Smooth muscle cell (in vitro differentiated cells): ENCODE results near the gene SPATA22. TPM values are rescaled to one million over a fixed set of nuclear protein-coding genes. Genes with fewer than 3 reads are reported as not detected.
"Not testable (repeated sequence)": the region's sequence is repeated elsewhere in the genome, so short reads cannot be mapped to it uniquely, and the experiment has no call there.

Experiments used
- DNase-seq: peaks from one replicate; lab custom pipeline; 2025; ENCODE audit not compliant: unreplicated experiment; lab: John Stamatoyannopoulos, UW
- H2AFZ ChIP-seq: fragments of 200-600 bp; sonication (generic); 2 replicates; pipeline ENCODE4 v1.6.0; 2016; ENCODE audit warnings: antibody characterized with exemption, low read depth, mild to moderate bottlenecking
- H3F3A ChIP-seq: fragments of 200-600 bp; sonication (generic); 2 replicates; pipeline ENCODE4 v1.6.0; 2017; ENCODE audit warnings: antibody characterized with exemption, low read depth
- H3K27ac ChIP-seq: fragments of 200-600 bp; sonication (generic); 2 replicates; pipeline ENCODE4 v1.5.1; 2016; ENCODE audit warnings: low read depth, mild to moderate bottlenecking
- H3K27me3 ChIP-seq: fragments of 200-600 bp; sonication (generic); 2 replicates; pipeline ENCODE4 v1.6.1; 2016; ENCODE audit warnings: low read depth, mild to moderate bottlenecking
- H3K36me3 ChIP-seq: fragments of 200-600 bp; sonication (generic); 2 replicates; pipeline ENCODE4 v1.5.1; 2016; ENCODE audit warnings: low read depth
- H3K4me1 ChIP-seq: fragments of 200-600 bp; sonication (generic); 2 replicates; pipeline ENCODE4 v1.5.1; 2016; ENCODE audit warnings: low read depth
- H3K4me2 ChIP-seq: fragments of 200-600 bp; sonication (generic); 2 replicates; pipeline ENCODE4 v1.6.0; 2016; ENCODE audit warnings: mild to moderate bottlenecking
- H3K4me3 ChIP-seq: fragments of 200-600 bp; sonication (generic); 2 replicates; pipeline ENCODE4 v1.5.1; 2016; ENCODE audit warnings: mild to moderate bottlenecking
- H3K79me2 ChIP-seq: fragments of 200-600 bp; sonication (generic); 2 replicates; pipeline ENCODE4 v1.6.0; 2016; ENCODE audit warnings: low read depth, mild to moderate bottlenecking
- H3K9ac ChIP-seq: fragments of 200-600 bp; sonication (generic); 2 replicates; pipeline ENCODE4 v1.6.0; 2016; ENCODE audit warnings: low read depth
- H3K9me3 ChIP-seq: fragments of 200-600 bp; sonication (generic); replicated peaks from 2 replicates; pipeline ENCODE4 v1.5.1; 2016; ENCODE audit warnings: low read depth
- H4K20me1 ChIP-seq: fragments of 200-600 bp; sonication (generic); 2 replicates; pipeline ENCODE4 v1.6.0; 2016; ENCODE audit warnings: low read depth
- CTCF ChIP-seq: fragments of 200-600 bp; sonication (generic); IDR thresholded peaks from 2 replicates; pipeline ENCODE4 v1.5.1; 2017; ENCODE audit warnings: borderline replicate concordance, mild to moderate bottlenecking, antibody characterized with exemption; ENCODE audit not compliant: insufficient read depth, poor library complexity, severe bottlenecking
- WGBS: methylation state at CpG from one replicate; pipeline ENCODE4 v1.1.7; 2016; ENCODE audit warnings: low lambda C conversion rate; 5-methylcytosine and 5-hydroxymethylcytosine counted together
- polyA plus RNA-seq: library from polyadenylated mRNA; unstranded; fragments of >200 nt; fragmentation: Nextera tagmentation; extraction: Ambion mirVana; gene quantifications from 2 replicates; pipeline ENCODE4 v1.2.1, GENCODE V29; 2016
- total RNA-seq: library from RNA; depleted of rRNA; stranded (reverse); fragments of >200 nt; gene quantifications from 2 replicates; pipeline ENCODE4 v1.2.3, GENCODE V29; 2014

Gene SPATA22
- total and polyA plus RNA-seq, 2 experiments from 2014 or later, result not detected

GRCh38 chr17:3418222-3418621 is 53.4 kb downstream of the SPATA22 start:
- WGBS, result 24% methylated on average over 2 of the region's 2 CpGs
- Histone ChIP-seq H3K27me3 (no peaks in the 10 kb centered on the region), H3K36me3 (no peaks in the 10 kb centered on the region), H3K79me2 (no peaks in the 10 kb centered on the region), H3F3A (no peaks in the 10 kb centered on the region), H4K20me1 (no peaks in the 10 kb centered on the region), H3K4me1 (no peaks in the 10 kb centered on the region), H2AFZ (no peak overlapping the region), H3K27ac (no peak overlapping the region), H3K9me3 (no peaks in the 10 kb centered on the region), H3K4me2 (no peak overlapping the region), H3K9ac (no peak overlapping the region), H3K4me3 (no peak overlapping the region)
- no peak for TF ChIP-seq CTCF
- no peak for DNase-seq

- 71% methylated on average over 5 of the region's 5 CpGs for WGBS
- Histone ChIP-seq H3F3A (no peaks in the 10 kb centered on the region), H3K79me2 (no peaks in the 10 kb centered on the region), H3K9ac (no peak overlapping the region), H3K36me3 (no peaks in the 10 kb centered on the region), H3K4me3 (no peak overlapping the region), H4K20me1 (no peaks in the 10 kb centered on the region), H2AFZ (no peak overlapping the region), H3K4me2 (no peak overlapping the region), H3K27ac (no peak overlapping the region), H3K4me1 (no peaks in the 10 kb centered on the region), H3K9me3 (no peaks in the 10 kb centered on the region), H3K27me3 (no peaks in the 10 kb centered on the region)
- no peak for TF ChIP-seq CTCF
- DNase-seq, result no peak
Observed at GRCh38 chr17:3415610-3416009, 56.0 kb downstream of the SPATA22 start.

GRCh38 chr17:3412216-3412615 is 59.4 kb downstream of the SPATA22 start:
- not testable (repeated sequence) for H3K9me3 ChIP-seq, DNase-seq, H3K27me3 ChIP-seq, H3K4me2 ChIP-seq, H3K9ac ChIP-seq, H3K79me2 ChIP-seq, H4K20me1 ChIP-seq, H3K4me3 ChIP-seq, H2AFZ ChIP-seq, H3F3A ChIP-seq, H3K4me1 ChIP-seq, H3K27ac ChIP-seq, H3K36me3 ChIP-seq
- WGBS, result 46% methylated on average over 5 of the region's 16 CpGs

DNA sequence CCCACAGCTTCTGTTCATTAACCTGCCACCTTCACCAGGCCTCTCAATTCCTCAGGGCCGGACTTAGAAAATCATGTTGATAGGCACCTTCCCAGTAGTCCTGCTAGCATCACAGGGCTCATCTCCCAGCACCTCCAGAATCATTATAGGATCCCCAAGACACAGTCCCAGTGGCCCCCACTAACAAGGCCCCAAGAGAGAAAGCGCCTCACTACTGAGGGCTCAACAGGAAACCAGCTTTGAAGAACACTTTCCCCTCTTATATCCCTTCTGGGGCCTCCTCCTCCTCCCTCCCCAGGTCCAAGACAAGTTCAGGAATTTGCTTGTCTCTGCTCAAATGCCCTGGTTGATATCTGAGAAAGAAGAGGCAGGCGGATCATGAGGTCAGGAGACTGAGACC is 60.5 kb downstream of the SPATA22 start, which contains the start of gene OR3A3:
Gene OR3A3 (plus strand): TSS at position 301 of the 400 bp plus-strand sequence.
- Histone ChIP-seq H3F3A (no peaks in the 10 kb centered on the region), H3K27ac (no peak within 1 kb of the TSS), H3K9me3 (peaks cover 11% of the 10 kb centered on the region), H4K20me1 (no peaks in the 10 kb centered on the region), H3K79me2 (no peaks in the 10 kb centered on the region), H3K4me2 (no peak within 1 kb of the TSS), H3K4me3 (no peak within 1 kb of the TSS), H2AFZ (no peak within 1 kb of the TSS), H3K27me3 (no peaks in the 10 kb centered on the region), H3K9ac (no peak within 1 kb of the TSS), H3K4me1 (no peaks in the 10 kb centered on the region), H3K36me3 (no peaks in the 10 kb centered on the region)
- WGBS, result 82% methylated on average over 3 of the region's 3 CpGs
- TF ChIP-seq CTCF, result no peak
- no peak for DNase-seq

- not testable (repeated sequence) for H3K79me2 ChIP-seq, H3K27me3 ChIP-seq, H3K4me3 ChIP-seq, H3K4me1 ChIP-seq, H2AFZ ChIP-seq, H3F3A ChIP-seq, H3K27ac ChIP-seq, H4K20me1 ChIP-seq, H3K4me2 ChIP-seq, H3K9ac ChIP-seq, H3K36me3 ChIP-seq, DNase-seq
- 45% methylated on average over 1 of the region's 1 CpG for WGBS
- peaks cover 17% of the 10 kb centered on the region for H3K9me3 ChIP-seq
Observed at GRCh38 chr17:3403856-3404255, 67.8 kb downstream of the SPATA22 start.
